NCI-H524 (cell line): Measurements from ENCODE around the gene HHIPL2.

Experiments used
- DNase-seq, 2 experiments: peaks; one replicate each; lab custom pipeline; 2025; lab: John Stamatoyannopoulos, UW

The HHIPL2 gene

DNA sequence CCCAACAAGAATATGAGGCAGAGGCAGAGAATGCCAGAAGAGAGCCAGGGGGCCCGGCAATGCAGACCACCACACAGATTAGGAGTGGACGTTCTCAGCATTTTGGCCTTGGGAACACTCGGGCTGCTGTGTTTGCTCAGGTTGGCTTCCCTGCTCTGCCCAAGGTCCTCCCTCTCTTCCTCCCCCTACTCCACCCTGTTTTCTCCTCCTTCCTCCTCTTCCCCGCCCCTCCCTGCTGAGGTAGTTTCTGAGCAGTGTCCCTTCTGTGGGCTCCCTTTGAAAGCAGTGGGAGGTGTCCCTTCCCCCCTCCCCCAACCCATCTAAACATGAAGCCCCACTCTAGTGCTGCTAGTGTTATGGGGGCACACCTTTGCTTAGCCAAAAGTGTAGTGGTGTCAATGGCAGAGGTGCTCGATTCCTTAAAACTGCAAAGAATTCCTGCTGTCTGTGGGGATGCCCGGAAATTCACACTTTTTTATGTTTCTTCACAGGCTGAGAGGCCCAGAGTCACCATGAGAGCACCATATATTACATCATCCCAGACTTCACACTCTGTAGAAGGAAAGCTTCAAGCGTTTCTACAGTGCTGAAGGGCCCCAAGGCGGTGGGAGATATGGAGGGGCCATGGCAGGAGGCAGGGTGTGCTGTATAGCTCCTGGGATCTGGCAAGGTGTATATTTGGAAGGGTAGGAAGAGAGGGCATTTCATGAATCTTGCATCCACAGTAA is at the start of gene HHIPL2:
HHIPL2 (minus strand) TSS at position 161 of the 728 bp plus-strand sequence; CDS start at position 101, 60 bp downstream.
- DNase-seq, result no peak

DNA sequence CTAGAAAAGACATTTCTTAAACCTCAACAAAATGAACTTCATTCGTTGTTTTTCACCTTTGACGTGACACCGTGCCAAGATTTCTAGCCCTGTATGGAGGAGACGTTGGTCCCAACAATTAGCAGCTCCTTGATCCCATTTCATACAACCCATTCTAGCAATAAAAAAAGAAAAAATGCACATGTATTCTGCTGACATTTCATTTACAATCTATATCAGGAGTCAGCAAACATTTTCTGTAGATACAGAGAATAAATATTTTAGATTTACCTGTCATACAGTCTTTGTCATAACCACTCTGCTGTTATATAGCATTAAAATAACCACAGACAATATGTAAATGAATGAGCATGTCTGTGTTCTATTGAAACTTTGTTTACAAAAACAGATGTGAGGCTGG is 48.8 kb upstream of the HHIPL2 start:
- DNase-seq, result no peak

DNA sequence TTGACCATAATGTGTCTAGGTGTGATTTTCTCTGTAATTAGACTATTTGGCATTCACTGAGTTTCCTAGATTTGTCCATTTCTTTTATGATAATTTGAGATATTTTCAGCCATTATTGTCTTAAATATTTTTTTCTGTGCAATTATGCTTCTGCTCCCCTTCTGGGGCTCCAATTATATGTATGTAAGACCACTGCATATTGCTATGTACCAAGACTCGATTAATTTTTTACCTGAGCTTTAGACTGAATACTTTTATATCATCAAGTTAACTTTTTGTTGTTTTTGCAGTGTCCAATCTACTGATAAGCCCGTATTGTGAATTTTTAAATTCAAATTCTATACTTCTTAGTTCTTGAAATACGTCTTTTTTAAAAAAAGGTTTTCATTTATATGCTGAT is 46.9 kb upstream of the HHIPL2 start:
- no peak for DNase-seq

DNA sequence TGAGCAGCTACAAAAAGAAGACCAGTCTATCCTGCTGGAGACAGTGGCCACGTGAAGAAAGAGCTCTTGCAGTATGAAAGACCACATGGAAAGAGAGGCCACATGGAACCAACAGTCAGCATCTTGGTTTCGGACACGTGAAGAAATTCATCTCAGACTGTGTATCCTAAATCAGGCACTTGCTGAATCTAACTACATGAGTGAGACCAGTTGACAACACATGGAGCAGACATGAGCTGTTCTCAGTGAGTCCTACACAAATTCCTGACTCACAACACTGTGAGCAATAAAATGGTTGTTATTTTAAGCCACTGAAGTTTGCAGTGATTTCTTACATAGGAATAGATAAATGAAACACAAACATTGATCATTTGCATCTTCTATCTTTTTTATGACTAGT is 44.3 kb upstream of the HHIPL2 start:
- no peak for DNase-seq

DNA sequence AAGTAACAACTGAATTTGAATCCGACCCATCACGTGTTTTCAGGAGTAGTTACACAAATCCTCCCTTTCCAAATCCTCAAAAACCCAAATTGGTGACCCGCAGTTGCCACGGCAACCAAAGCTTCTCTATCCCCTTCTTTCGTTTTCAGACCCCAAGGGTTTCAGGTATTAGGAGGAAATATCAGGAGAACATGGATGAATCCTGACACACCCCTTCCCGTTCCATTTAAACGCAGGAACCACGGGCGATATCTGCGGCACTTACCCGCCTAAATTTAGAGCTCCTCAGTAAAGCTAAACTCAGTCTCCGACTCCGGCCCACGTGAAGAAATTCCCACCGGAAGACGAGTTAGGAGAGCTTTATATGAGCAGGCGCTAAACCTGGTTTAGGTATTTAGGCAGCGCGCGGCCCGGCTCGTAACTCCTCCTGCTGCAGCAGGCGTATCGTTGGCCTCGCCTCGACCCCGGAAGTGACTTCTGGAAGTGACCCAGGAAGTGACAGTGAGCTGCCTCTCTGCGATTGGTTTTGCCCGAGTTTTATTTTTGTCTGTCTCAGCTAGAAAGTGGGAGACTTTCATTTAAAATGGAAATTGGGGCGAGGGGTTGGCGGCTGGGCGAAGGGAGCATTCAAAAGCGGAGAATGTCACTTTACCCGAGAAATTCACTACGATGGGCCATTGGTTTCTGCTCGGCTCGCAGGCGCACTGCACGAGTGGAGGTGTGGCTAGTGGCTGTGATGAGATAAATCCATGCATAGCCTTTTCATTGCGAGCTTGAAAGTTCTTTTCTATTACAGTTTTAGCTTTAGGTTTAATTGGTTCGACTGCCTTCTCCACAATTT is 41.8 kb upstream of the HHIPL2 start, which contains the start of gene TAF1A:
TAF1A (minus strand) TSS at position 472 of the 841 bp plus-strand sequence.
- peak; percentile 63 to 82 for DNase-seq

DNA sequence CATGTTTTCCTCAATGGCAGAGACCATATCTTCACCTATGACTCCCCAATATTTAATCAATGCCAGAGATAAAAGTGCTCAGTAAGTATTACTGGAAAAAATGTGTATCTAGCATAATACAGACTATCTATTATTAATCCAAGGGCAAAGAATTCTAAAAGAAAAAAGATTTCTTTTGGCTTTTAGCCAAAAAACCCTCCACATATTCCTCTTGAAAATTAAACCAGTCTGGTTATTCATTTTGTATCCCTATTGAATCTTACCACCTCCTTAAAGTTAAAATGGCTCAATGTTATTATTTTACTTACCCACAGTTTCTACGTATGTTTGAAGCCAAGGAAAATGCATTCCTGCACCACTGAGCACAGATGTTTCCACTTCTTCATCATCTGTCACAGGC is 40.2 kb upstream of the HHIPL2 start:
- DNase-seq, result peak in 1 of 2 experiments; percentile 22

DNA sequence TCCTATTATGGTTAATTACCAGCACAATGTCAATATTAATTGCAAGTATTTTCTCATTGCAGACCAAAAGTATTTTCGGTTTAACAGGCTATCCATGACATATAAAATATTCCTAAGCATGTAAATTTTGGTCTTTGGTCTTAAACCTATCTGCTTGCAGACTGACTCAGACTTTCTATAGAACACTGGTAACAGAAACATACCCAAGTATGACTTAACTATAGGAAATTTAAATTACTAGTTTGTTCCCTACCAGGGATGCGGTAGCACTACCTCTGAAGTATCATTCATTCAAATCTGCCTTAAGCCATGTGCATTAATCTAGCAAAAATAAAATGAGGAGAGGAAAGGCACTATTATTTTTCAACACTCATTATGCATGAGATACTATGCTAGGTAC is 38.9 kb upstream of the HHIPL2 start:
- DNase-seq, result no peak

DNA sequence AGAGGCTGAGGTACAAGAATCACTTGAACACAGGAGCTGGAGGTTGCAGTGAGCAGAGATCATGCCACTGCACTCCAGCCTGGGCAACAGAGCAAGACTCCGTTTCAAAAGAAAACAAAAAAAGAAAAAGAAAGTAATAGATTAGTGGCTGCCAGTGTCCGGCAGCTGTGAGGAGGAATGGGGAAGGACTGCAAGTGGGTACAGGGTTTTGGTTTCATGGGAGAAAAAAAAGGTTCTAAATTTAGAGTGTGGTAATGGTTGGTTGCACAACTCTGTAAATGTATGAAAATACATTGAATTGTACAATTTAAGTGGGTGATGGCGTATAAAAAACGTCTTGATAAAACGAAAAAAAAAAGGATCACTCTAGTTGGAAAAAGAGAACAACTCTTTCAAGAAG is 35.2 kb upstream of the HHIPL2 start:
- DNase-seq, result no peak

DNA sequence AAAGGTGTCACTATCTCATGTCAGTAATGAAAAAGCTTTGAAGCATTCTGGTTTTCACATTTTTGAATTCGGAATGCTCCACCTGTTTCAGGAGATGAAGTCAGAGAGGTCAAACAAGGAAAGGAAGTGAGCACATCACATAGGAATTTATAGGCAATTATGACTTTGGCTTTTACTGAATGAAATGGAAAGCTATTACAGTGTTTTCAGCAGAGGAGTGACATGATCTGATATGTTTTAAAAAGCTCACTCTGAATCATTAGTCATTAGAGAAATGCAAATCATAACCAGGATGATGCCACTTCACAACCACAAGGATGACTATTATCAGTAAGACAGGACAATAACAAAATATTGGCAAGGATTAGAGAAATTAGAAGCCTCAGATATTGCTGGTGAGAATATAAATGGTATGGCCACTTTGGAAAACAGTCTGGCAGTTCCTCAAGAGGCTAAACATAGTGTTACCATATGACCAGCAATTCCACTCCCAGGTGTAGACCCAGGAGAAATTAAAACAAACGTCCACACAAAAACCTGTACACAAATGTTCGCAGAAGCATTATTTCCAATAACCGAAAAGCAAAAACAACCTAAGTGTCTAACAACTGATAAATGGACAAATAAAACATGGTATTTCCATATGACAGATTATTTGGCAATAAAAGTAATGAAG is 34.3 kb upstream of the HHIPL2 start:
- DNase-seq, result no peak

DNA sequence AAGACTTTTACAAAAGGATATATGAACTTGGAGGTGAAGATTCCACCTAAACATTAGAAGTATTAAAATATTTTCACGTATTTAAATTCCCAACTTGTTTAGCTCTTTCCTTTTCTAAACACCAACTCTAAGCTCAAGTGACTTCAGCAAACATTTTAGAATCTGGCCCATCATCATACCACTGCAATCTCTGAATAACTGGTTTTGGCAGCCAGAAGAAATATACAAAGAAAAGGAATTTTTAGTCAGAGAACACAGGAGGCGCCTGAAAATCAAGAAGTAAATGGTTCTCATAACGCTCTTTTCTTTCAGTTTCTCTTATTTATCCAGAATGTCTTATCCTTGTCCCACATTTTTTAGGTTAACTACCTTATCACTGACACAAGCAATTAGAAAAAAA is 31.4 kb upstream of the HHIPL2 start:
- no peak for DNase-seq

DNA sequence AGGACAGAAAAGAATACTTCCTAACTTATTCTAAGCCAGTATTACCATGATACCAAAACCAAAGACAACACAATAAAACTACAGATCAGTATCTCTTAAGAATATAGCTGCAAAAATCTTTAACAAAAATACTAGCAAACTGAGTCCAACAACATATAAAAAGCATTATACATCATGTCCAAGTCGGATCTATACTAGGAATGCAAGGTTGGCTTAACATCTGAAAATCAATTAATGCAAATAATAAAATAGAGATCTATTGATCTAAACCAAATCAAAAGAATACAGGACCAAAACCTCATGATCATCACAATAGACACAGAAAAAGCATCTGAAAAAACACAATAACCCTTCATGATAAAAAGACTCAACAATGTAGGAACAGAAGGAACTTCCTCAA is 22.9 kb upstream of the HHIPL2 start:
- DNase-seq, result no peak

DNA sequence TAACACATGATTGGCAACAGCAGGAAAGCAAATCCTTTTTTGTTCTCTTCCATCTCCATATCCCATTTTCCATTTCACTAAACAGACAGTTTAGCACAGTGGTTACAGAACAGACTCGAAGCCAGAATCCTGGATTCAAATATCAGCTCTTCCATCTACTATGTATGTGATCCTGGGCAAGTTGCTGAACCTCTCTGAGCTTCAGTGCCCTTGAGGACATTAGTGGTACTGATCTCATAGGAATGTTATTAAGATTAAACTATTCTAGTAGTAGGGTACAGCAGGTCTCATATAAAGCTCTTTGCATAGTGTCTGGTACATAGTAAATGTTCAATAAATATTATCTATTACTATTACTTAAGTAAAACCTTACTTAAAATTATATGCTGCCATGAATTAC is 13.8 kb upstream of the HHIPL2 start:
- no peak for DNase-seq

DNA sequence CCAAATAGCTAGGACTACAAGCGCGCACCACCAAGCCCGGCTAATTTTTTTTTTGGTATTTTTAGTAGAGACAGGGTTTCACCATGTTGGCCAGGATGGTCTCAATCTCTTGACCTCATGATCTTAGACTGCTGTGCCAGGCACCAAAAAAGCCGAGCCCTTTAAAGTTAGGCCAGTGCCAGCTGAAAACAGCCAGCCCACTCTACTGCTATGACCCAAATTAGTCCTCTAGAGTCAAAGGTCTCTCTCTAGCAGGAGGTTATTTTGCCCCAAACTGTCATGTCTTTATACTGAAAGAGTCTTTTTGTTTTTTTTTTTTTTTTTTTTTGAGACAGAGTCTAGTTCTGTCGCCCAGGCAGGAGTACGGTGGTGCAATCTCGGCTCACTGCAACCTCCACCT is 9.7 kb upstream of the HHIPL2 start:
- no peak for DNase-seq

DNA sequence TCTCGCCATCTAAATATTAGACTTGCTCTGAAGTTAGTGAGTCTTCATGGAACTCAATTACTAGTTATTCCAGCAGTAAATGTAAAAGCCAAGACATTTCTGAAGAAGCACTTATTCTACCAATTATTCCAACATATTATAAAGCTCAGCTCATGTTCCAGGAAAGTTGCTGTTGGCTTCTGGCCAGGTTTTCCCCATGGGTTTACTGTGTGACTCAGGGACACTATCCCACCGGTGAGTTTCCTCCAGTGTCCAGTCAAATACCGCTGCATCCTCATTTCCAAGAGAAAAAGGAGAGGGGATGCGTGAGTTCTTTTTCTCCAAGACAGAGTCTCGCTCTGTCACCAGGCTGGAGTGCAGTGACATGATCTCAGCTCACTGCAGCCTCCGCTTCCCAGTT is 9.2 kb upstream of the HHIPL2 start:
- DNase-seq, result no peak

DNA sequence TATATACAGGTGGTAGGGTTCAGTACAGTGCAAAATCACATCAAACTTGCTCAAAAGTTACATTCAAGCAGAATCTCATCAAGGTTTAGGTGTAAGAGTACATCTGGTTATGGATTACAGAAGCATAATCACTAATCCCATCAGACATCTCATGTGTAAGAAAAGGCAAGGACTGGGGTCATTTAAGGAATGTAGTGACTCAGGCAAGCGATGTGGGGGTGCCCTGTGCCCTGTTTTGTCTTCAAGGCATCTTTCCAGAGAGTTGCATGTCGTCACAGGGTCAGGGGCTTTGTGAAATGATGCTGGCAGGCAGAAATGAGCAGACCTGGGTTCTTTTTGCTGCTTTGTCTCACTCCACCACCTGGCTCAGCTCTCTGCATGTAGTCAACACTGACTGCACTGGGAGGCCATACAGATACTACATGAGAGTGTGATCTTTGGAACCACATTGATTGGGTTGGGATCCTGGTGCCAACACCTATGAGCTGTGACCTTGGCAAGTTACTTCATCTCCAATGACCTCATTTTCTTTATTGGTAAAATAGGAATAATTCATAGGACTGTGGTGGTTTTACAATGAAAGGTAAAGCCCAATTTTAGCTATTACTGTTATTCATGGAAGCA is 8.2 kb upstream of the HHIPL2 start:
- no peak for DNase-seq

DNA sequence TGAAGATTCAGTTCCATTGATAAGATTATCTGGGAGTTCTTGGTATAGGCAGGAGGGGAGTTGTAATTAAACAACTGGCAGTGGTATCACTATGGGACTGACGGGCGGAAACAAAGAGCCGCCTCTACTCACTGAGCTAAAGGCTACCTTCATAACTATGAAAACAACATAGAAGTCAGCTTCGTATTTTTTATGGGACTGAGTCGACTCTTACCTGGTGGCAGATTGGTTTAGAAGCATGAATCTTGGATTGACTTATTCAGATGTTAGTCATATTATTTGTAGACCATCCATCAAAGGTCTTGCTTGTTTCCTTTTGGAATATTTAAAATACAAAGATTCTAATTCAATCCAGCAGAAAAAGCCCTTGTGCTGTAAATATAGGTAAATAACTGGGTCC is 6.3 kb upstream of the HHIPL2 start:
- DNase-seq, result no peak

DNA sequence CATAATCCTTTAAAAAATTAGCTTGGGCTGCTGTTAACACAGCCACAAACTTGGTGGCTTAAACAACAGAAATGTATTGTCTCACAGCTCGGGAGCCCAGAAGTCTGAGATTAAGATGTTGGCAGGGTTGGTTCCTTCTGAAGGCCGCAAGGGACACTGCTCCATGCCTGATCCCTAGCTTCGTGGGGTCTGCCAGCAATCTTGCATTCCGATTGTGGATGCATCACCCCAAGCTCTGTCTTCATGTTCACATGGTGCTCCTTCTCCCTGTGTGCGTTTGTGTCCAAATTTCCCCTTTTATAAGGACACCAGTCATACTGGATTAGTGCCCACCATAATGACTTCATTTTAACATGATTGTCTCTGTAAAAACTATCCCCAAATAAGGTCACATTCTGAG is 5.0 kb upstream of the HHIPL2 start:
- no peak for DNase-seq

DNA sequence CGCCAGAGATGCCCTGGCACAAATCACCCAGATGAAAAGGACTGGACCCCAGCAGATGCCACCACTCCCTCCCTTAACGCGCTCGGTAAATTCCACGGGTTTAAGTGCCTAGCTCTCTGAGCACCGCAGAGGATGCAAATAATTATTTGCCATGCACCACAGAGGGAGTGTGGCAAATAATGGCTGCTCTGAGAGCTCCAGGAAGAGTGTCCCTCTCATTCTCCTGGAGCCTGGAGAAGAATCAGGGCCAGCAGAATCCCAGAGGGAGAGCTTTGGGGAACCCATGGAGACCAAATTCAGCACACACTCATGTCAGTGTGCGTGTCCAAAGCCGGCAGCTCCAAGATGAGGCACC is 667 bp downstream of the HHIPL2 start:
- DNase-seq, result no peak

DNA sequence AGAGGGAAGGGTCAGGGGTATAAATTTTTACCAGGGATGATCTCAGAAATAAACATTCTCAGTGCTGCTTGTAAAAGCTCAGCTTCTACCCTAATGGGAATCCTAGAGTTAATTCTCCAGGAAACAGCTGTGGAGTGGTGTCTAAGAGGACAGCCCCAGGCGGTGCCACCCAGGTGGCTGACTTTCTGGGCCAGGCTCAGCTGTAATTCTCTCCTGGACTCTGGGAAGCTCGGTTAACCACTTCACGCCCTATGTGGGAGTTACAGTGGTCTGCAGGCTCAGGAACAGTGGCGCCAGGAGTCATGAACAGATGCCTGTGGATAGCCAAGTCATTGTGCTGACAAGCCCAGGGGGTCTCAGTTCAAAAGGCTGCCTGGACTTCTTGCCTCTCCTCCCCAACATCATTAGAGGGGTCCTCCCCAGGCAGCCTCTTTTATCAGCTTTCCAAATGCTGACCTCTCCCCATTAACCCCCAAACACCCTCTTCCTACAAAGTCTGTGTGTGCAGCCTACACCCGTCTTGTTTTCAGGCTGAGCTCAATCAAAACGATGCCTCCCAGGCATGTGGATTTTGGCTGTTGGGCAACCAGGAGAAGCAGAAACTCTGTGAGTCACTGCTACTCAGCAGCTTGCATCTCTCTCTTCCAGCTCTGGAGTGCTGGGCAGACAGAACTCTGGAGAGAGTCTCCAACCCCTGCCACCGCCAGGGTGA is 1.2 kb downstream of the HHIPL2 start:
- DNase-seq, result peak; percentile 66 to 80

DNA sequence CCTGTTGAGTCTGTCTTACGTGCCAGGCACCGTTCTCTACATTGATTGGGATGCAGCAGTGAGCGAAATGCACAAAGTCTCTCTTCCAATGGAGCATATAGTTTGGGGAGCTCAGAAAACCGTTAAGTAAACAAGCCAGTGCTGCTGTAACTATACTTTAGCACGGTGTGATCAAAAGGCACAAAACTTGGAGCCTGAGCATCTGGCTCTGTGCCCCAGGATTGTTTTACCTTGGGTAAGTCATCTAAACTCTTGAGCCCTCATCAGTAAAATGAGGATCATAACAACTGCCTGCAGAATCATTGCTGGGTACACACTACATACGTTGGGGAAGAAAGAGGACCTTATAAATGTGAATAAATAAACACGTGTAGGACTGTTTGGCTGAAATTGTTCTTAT is 1.8 kb downstream of the HHIPL2 start:
- DNase-seq, result no peak

DNA sequence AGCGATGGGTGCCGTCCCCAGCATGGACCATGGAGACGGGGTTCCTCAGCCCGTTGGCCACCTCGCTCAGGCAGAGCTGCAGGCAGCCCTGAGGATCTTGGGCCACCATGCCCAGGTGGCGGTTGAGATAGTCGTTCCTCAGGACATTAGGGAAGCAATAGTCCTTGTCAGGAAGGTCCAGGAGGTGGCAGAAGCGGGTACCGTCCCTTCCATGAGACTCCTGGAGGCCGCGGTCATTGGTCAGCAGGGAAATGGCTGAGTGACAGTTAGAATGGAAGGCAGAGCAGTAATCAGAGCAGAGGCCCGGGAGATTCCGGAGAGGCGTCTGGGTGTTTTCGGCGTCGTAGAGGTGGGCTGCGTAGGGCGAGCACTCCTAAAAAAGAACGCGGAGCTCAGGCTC is 4.1 kb downstream of the HHIPL2 start:
- no peak for DNase-seq

DNA sequence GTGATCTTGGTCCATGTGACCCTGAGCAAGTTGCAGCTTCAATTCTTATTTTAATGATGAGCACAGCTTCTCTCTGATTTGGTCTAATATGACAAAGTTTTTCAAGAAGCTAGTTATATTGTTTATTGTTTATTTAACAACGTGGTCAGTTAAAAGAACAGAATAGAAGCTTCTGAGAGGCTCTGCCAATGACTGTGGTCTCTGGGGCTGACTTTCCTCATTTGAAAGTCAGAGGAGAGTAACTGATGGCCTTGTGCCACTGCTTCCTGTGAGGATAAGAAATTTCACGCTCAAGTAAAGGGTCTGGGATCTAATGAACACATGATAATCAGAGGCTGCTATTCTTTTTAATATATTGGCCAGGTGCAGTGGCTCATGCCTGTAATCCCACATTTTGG is 7.3 kb downstream of the HHIPL2 start:
- DNase-seq, result no peak
